Upper lobe of left lung (tissue), 6 donors: ENCODE measurements around the gene MEGF9. TPM values are rescaled to one million over a fixed set of nuclear protein-coding genes. Genes with fewer than 3 reads are reported as not detected.
A peak's percentile ranks its signal among the peaks of the same experiment; 100 is the strongest.

ENCODE experiments used
- ATAC-seq, 2 donors: fragments of 200-7000 bp; cut with Tn5 transposase; one replicate each; pipeline ENCODE4 v1.9.1; 2022; ENCODE audit warnings: mild to moderate bottlenecking in 2 of 2, moderate library complexity in 2 of 2; ENCODE audit not compliant: low FRiP score in 2 of 2
- DNase-seq, 2 donors: peaks; one replicate each; pipeline ENCODE4 v3.0.0-alpha.2; 2019 to 2020
- H3K27ac ChIP-seq, 4 donors: fragments of 200-600 bp; sonication (generic); one replicate each; pipeline ENCODE4 v1.5.1; 2016 to 2019
- H3K27me3 ChIP-seq, 4 donors: fragments of 200-600 bp; sonication (generic); one replicate each; pipeline ENCODE4 v1.5.1; 2017 to 2019
- H3K36me3 ChIP-seq, 4 donors: fragments of 200-600 bp; sonication (generic); one replicate each; pipeline ENCODE4 v1.5.1; 2016 to 2019
- H3K4me1 ChIP-seq, 4 donors: fragments of 200-600 bp; sonication (generic); one replicate each; pipeline ENCODE4 v1.5.1; 2018 to 2019
- H3K4me3 ChIP-seq, 4 donors: fragments of 200-600 bp; sonication (generic); one replicate each; pipeline ENCODE4 v1.5.1; 2017 to 2019; ENCODE audit warnings: mild to moderate bottlenecking in 2 of 4, moderate library complexity in 1 of 4
- H3K9me3 ChIP-seq, 4 donors: fragments of 200-600 bp; sonication (generic); one replicate each; pipeline ENCODE4 v1.5.1; 2018 to 2019
- CTCF ChIP-seq, 6 experiments: fragments of 450-650 bp in 4 of 6; fragments of 200-600 bp in 2 of 6; sonication (generic) in 2 of 6; IDR thresholded peaks; one replicate each; pipeline ENCODE4 v1.5.1; 2016 to 2019; ENCODE audit warnings: antibody characterized with exemption in 6 of 6
- EP300 ChIP-seq, 4 donors: sonication (generic); formaldehyde crosslinking; IDR thresholded peaks; one replicate each; pipeline ENCODE4 v1.5.1; 2017; ENCODE audit warnings: antibody characterized with exemption in 4 of 4, control low read depth in 2 of 4
- POLR2A ChIP-seq, 4 donors: fragments of 450-650 bp; IDR thresholded peaks; one replicate each; pipeline ENCODE4 v1.5.1; 2016 to 2017; ENCODE audit warnings: antibody characterized with exemption in 4 of 4, mild to moderate bottlenecking in 2 of 4
- POLR2AphosphoS5 ChIP-seq, 2 donors: sonication (generic); formaldehyde crosslinking; IDR thresholded peaks; one replicate each; pipeline ENCODE4 v1.5.1; 2017; ENCODE audit warnings: antibody characterized with exemption in 2 of 2
- WGBS, 2 donors: methylation state at CpG; one replicate each; pipeline ENCODE4 v1.1.5; 2017 to 2018; 5-methylcytosine and 5-hydroxymethylcytosine counted together
- total RNA-seq, 6 donors: library from RNA; depleted of rRNA in 4 of 6; stranded (reverse); fragments of >200 nt in 4 of 6; gene quantifications; one replicate each; pipeline versions ENCODE4 v1.1.0 to v1.2.1, GENCODE V29; 2016 to 2021
- donor health status: DM: no; HTN: no; CAD: no; lungs with moderate emphysema.
- donor health status: DM: no; HTN: yes; CAD: no; lungs with severe emphysema.

MEGF9 gene
- total RNA-seq, 6 donors from 2014 or later = 30.4 to 130 (median 71.0) TPM

GRCh38 chr9:120725907-120726306 lies 11.6 kb upstream of the MEGF9 start:
- DNase-seq (no peak), ATAC-seq (no peak)
- Histone ChIP-seq H3K4me1 (peaks cover 9 to 26% (median 14%) of the 10 kb centered on the region in 4 donors), H3K36me3 (no peaks in the 10 kb centered on the region), H3K27me3 (no peaks in the 10 kb centered on the region), H3K27ac (peak overlapping the region in 2 of 4 donors; percentile 64 to 74), H3K4me3 (no peak overlapping the region), H3K9me3 (no peaks in the 10 kb centered on the region)
- 56 to 75% methylated on average over 1 of the region's 1 CpG for WGBS, 2 donors
- TF ChIP-seq EP300 (IDR thresholded peaks at IDR 0.05) (no peak), CTCF (IDR thresholded peaks at IDR 0.05) (no peak), POLR2AphosphoS5 (IDR thresholded peaks at IDR 0.05) (no peak), POLR2A (IDR thresholded peaks at IDR 0.05) (no peak)

DNA sequence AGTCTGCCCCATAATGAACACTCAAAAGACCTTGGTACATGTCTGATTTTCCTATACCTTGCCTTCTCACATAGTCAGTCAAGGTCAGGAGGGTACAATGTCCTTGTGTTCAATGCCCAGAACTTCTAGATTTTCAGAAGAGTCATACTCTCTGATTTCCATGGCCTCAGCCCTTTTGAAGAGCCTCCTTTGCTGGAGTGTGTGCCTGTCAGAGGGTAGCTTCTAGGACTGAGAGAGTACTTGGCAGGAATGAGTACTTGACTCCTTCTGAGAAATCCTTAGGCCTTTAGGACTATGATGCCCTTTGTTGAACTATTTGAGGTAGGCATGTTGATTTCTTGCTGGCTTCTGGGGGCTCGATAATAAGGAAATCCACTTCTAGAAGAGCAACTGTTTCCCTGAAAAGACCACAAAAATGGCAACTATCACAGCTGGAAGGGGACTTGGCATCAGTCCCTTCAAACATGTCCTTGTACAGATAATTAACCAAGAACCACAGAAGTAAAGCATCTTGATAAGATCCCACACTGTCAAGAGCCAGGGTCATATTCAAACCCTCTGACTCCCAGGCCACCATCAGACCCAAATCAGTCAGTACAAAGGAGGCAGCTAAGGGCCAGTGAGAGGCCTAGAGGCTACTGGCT lies 10.6 kb upstream of the MEGF9 start:
- Histone ChIP-seq H3K27ac (peak overlapping the region; percentile 12 to 74 (median 62)), H3K4me1 (peaks cover 3 to 18% (median 11%) of the 10 kb centered on the region in 4 donors), H3K9me3 (no peaks in the 10 kb centered on the region), H3K27me3 (no peaks in the 10 kb centered on the region), H3K4me3 (no peak overlapping the region), H3K36me3 (no peaks in the 10 kb centered on the region)
- TF ChIP-seq POLR2A (IDR thresholded peaks at IDR 0.05) = no peak
- peak; percentile 27 to 42 for TF ChIP-seq POLR2AphosphoS5 (IDR thresholded peaks at IDR 0.05)
- peak in 3 of 4 donors; percentile 69 to 98 (median 95) for TF ChIP-seq EP300 (IDR thresholded peaks at IDR 0.05)
- TF ChIP-seq CTCF (IDR thresholded peaks at IDR 0.05) = no peak
- WGBS, 2 donors = 50 to 77% methylated on average over 1 of the region's 1 CpG
- ATAC-seq (peak in 1 of 2 donors; percentile 49), DNase-seq (peak in 1 of 2 donors; percentile 48)

DNA sequence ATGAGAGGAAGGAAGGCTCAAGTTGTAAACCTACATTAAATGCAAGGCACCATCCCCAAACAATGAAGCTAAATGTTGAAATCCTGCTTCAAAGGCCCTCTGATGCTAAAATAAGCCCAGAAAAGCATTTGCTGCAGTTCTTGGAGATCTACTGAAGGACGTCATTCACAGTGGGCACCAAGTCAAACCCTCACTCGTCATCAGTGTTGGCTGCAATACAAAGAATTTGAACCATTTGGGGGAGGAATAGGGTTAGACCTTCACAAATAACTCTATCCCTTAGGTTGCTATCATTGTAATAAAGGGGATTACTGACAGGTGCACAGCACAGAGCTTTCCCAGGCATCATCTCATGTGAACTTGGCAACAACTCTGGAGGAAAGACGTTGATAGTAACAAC lies 9.3 kb upstream of the MEGF9 start:
- ATAC-seq = peak in 1 of 2 donors; percentile 36
- Histone ChIP-seq H3K27me3 (no peaks in the 10 kb centered on the region), H3K4me1 (peaks cover 0 to 11% (median under 1%) of the 10 kb centered on the region in 4 donors), H3K9me3 (no peaks in the 10 kb centered on the region), H3K27ac (peak overlapping the region in 2 of 4 donors; percentile 40 to 74), H3K4me3 (no peak overlapping the region), H3K36me3 (no peaks in the 10 kb centered on the region)
- TF ChIP-seq POLR2A (IDR thresholded peaks at IDR 0.05) = peak in 1 of 4 donors; percentile 8
- TF ChIP-seq CTCF (IDR thresholded peaks at IDR 0.05) = no peak
- peak in 1 of 4 donors; percentile 13 for TF ChIP-seq EP300 (IDR thresholded peaks at IDR 0.05)
- TF ChIP-seq POLR2AphosphoS5 (IDR thresholded peaks at IDR 0.05) = no peak
- no peak for DNase-seq
- 65 to 70% methylated on average over 3 of the region's 3 CpGs for WGBS, 2 donors

GRCh38 chr9:120720404-120720803 lies 6.1 kb upstream of the MEGF9 start:
- DNase-seq (no peak), ATAC-seq (no peak)
- Histone ChIP-seq H3K9me3 (no peaks in the 10 kb centered on the region), H3K4me3 (no peak overlapping the region), H3K27me3 (no peaks in the 10 kb centered on the region), H3K27ac (no peak overlapping the region), H3K36me3 (no peaks in the 10 kb centered on the region), H3K4me1 (peaks cover 2 to 12% (median 3%) of the 10 kb centered on the region in 4 donors)
- WGBS, 2 donors = 100% methylated on average over 1 to 4 of the region's 4 CpGs
- TF ChIP-seq POLR2AphosphoS5 (IDR thresholded peaks at IDR 0.05) (no peak), EP300 (IDR thresholded peaks at IDR 0.05) (no peak), CTCF (IDR thresholded peaks at IDR 0.05) (no peak), POLR2A (IDR thresholded peaks at IDR 0.05) (no peak)

GRCh38 chr9:120718316-120718715 lies 4.0 kb upstream of the MEGF9 start:
- DNase-seq = no peak
- 57 to 79% methylated on average over 3 of the region's 3 CpGs for WGBS, 2 donors
- no peak for ATAC-seq
- H3K4me1 ChIP-seq = peaks cover 7 to 11% (median 10%) of the 10 kb centered on the region in 4 donors
- no peaks in the 10 kb centered on the region for H3K36me3 ChIP-seq
- H3K4me3 ChIP-seq = no peak overlapping the region
- H3K27ac ChIP-seq = no peak overlapping the region
- H3K9me3 ChIP-seq = no peaks in the 10 kb centered on the region
- TF ChIP-seq POLR2AphosphoS5 (IDR thresholded peaks at IDR 0.05) (no peak), POLR2A (IDR thresholded peaks at IDR 0.05) (no peak), EP300 (IDR thresholded peaks at IDR 0.05) (no peak), CTCF (IDR thresholded peaks at IDR 0.05) (no peak)
- no peaks in the 10 kb centered on the region for H3K27me3 ChIP-seq
